ENCODE results near the gene GPR37. TPM values are rescaled to one million over a fixed set of nuclear protein-coding genes. Genes with fewer than 3 reads are reported as not detected.

GPR37 gene
- total RNA-seq, 1 donor from 2014 or later: 4.1 TPM

DNA sequence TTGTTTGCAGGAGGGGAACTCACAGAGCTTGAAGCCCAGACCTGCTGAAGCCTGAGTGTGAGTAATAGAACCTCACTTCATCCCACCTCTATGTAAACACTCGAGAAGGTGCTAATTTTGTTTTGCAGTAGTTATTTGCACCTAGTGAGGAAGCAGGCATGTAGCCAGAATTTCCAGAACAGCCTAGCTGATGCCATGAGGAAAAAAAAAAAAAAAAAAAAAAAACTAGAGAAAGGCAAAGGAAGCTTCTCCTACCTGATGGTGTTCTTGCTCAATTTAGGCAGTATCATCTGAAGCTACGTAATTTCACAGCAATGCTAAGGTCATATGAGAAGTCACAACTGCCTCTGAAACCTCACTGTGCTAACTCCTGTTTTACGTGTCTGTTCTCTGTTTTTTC lies 13.6 kb upstream of the GPR37 start:
- Histone ChIP-seq H3K4me3 (ENCODE audit: low read depth, low read length) (no peak overlapping the region), H3K36me3 (ENCODE audit: control insufficient read depth, insufficient read depth, low read length) (no peaks in the 10 kb centered on the region), H3K27me3 (ENCODE audit: control insufficient read depth, insufficient read depth, low read length) (no peaks in the 10 kb centered on the region)
- DNase-seq (ENCODE audit: low read depth): no peak
- TF ChIP-seq, protein P1, sequence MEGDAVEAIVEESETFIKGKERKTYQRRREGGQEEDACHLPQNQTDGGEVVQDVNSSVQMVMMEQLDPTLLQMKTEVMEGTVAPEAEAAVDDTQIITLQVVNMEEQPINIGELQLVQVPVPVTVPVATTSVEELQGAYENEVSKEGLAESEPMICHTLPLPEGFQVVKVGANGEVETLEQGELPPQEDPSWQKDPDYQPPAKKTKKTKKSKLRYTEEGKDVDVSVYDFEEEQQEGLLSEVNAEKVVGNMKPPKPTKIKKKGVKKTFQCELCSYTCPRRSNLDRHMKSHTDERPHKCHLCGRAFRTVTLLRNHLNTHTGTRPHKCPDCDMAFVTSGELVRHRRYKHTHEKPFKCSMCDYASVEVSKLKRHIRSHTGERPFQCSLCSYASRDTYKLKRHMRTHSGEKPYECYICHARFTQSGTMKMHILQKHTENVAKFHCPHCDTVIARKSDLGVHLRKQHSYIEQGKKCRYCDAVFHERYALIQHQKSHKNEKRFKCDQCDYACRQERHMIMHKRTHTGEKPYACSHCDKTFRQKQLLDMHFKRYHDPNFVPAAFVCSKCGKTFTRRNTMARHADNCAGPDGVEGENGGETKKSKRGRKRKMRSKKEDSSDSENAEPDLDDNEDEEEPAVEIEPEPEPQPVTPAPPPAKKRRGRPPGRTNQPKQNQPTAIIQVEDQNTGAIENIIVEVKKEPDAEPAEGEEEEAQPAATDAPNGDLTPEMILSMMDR (IDR thresholded peaks at IDR 0.05; ENCODE audit: insufficient read depth, low read length, poor library complexity, severe bottlenecking): no peak

DNA sequence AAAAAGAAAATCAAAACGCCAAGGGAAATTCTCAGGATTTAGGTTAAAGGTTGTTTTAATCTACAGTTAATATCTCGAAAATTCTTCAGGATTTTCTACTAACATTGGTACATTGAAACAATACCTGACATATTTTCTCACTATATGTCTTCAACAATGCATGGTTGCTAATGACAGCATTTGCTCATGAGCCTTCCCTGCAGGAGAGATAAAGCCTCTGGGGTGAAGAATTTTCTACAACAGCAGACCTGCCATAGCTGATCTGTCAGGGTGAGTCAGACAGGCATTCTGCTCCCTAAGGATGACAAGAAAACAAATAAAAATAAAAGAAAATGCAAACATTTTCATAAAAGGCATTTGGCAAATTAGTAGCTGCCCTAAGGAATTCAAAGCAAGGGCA lies 11.7 kb upstream of the GPR37 start:
- Histone ChIP-seq H3K36me3 (ENCODE audit: control insufficient read depth, insufficient read depth, low read length) (no peaks in the 10 kb centered on the region), H3K4me3 (ENCODE audit: low read depth, low read length) (no peak overlapping the region), H3K27me3 (ENCODE audit: control insufficient read depth, insufficient read depth, low read length) (no peaks in the 10 kb centered on the region)
- DNase-seq (ENCODE audit: low read depth): no peak
- TF ChIP-seq, protein P1 (IDR thresholded peaks at IDR 0.05; ENCODE audit: insufficient read depth, low read length, poor library complexity, severe bottlenecking): no peak

GRCh38 chr7:124776153-124776552 lies 10.6 kb upstream of the GPR37 start:
- TF ChIP-seq, protein P1 (IDR thresholded peaks at IDR 0.05; ENCODE audit: insufficient read depth, low read length, poor library complexity, severe bottlenecking): no peak
- no peak overlapping the region for H3K4me3 ChIP-seq (ENCODE audit: low read depth, low read length)
- DNase-seq (ENCODE audit: low read depth): no peak
- H3K27me3 ChIP-seq (ENCODE audit: control insufficient read depth, insufficient read depth, low read length): no peaks in the 10 kb centered on the region
- no peaks in the 10 kb centered on the region for H3K36me3 ChIP-seq (ENCODE audit: control insufficient read depth, insufficient read depth, low read length)

GRCh38 chr7:124775422-124775821 lies 9.8 kb upstream of the GPR37 start:
- no peaks in the 10 kb centered on the region for H3K36me3 ChIP-seq (ENCODE audit: control insufficient read depth, insufficient read depth, low read length)

DNA sequence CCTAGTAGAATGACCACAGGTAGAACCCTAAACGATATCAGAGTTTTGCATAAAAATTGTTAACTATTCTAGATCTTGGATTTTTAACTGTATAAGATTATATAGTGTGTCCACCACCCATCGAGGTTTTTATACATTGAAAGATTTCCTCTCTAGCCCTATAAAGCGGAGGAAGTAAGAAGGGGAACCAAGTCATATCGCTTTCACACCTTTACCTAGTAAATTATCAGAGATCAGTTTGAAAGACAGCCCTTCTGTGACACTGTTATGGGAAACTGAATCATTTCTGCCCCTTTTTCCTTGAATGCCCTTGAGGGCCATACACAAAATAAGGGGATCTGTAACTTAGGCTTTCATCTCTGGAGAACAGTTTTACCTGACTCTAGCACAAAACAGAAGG lies 8.3 kb upstream of the GPR37 start:
- Histone ChIP-seq H3K36me3 (ENCODE audit: control insufficient read depth, insufficient read depth, low read length) (no peaks in the 10 kb centered on the region), H3K27me3 (ENCODE audit: control insufficient read depth, insufficient read depth, low read length) (no peaks in the 10 kb centered on the region), H3K4me3 (ENCODE audit: low read depth, low read length) (no peak overlapping the region)
- TF ChIP-seq, protein P1 (IDR thresholded peaks at IDR 0.05; ENCODE audit: insufficient read depth, low read length, poor library complexity, severe bottlenecking): no peak
- no peak for DNase-seq (ENCODE audit: low read depth)

More at GRCh38 chr7:124775422-124775821, 9.8 kb upstream of the GPR37 start:
- no peak overlapping the region for H3K4me3 ChIP-seq (ENCODE audit: low read depth, low read length)
- TF ChIP-seq, protein P1 (IDR thresholded peaks at IDR 0.05; ENCODE audit: insufficient read depth, low read length, poor library complexity, severe bottlenecking): no peak
- no peaks in the 10 kb centered on the region for H3K27me3 ChIP-seq (ENCODE audit: control insufficient read depth, insufficient read depth, low read length)
- no peak for DNase-seq (ENCODE audit: low read depth)

GRCh38 chr7:124773339-124773738 lies 7.7 kb upstream of the GPR37 start:
- no peak for DNase-seq (ENCODE audit: low read depth)
- TF ChIP-seq, protein P1 (IDR thresholded peaks at IDR 0.05; ENCODE audit: insufficient read depth, low read length, poor library complexity, severe bottlenecking): no peak
- Histone ChIP-seq H3K27me3 (ENCODE audit: control insufficient read depth, insufficient read depth, low read length) (no peaks in the 10 kb centered on the region), H3K4me3 (ENCODE audit: low read depth, low read length) (no peak overlapping the region), H3K36me3 (ENCODE audit: control insufficient read depth, insufficient read depth, low read length) (no peaks in the 10 kb centered on the region)
